ENCODE data around the gene SIX2.
"Not testable (repeated sequence)": the region's sequence is repeated elsewhere in the genome, so short reads cannot be mapped to it uniquely, and the experiment has no call there.

The SIX2 gene

GRCh38 chr2:45009303-45009927, at the start of gene SIX2:
Gene SIX2, minus strand, starts transcription at chr2:45009452. Its CDS starts 342 bp downstream, at chr2:45009110.
- peak; percentile 96 for DNase-seq (ENCODE audit: low read depth, low spot score)

GRCh38 chr2:45055162-45055605, 45.9 kb upstream of the SIX2 start:
- DNase-seq (ENCODE audit: low read depth, low spot score), result no peak

- no peak for DNase-seq (ENCODE audit: low read depth, low spot score)
Measured at GRCh38 chr2:45053966-45054365, 44.7 kb upstream of the SIX2 start.

- DNase-seq (ENCODE audit: low read depth, low spot score), result no peak
Measured at GRCh38 chr2:45052388-45052928, 43.2 kb upstream of the SIX2 start.

- no peak for DNase-seq (ENCODE audit: low read depth, low spot score)
Measured at GRCh38 chr2:45049569-45050336, 40.5 kb upstream of the SIX2 start.

GRCh38 chr2:45047301-45047700, 38.0 kb upstream of the SIX2 start:
- DNase-seq (ENCODE audit: low read depth, low spot score), result no peak

- DNase-seq (ENCODE audit: low read depth, low spot score), result no peak
Measured at GRCh38 chr2:45046786-45047185, 37.5 kb upstream of the SIX2 start.

- DNase-seq (ENCODE audit: low read depth, low spot score), result no peak
Measured at GRCh38 chr2:45045706-45046105, 36.5 kb upstream of the SIX2 start.

- no peak for DNase-seq (ENCODE audit: low read depth, low spot score)
Measured at GRCh38 chr2:45044916-45045315, 35.7 kb upstream of the SIX2 start.

GRCh38 chr2:45043174-45043573, 33.9 kb upstream of the SIX2 start:
- DNase-seq (ENCODE audit: low read depth, low spot score), result no peak

- DNase-seq (ENCODE audit: low read depth, low spot score), result no peak
Measured at GRCh38 chr2:45042401-45042800, 33.1 kb upstream of the SIX2 start.

GRCh38 chr2:45040786-45041185, 31.5 kb upstream of the SIX2 start:
- no peak for DNase-seq (ENCODE audit: low read depth, low spot score)

GRCh38 chr2:45039804-45040203, 30.6 kb upstream of the SIX2 start:
- DNase-seq (ENCODE audit: low read depth, low spot score), result not testable (repeated sequence)

- DNase-seq (ENCODE audit: low read depth, low spot score), result not testable (repeated sequence)
Measured at GRCh38 chr2:45038861-45039260, 29.6 kb upstream of the SIX2 start.

- no peak for DNase-seq (ENCODE audit: low read depth, low spot score)
Measured at GRCh38 chr2:45033302-45033701, 24.1 kb upstream of the SIX2 start.

- DNase-seq (ENCODE audit: low read depth, low spot score), result no peak
Measured at GRCh38 chr2:45031028-45031427, 21.8 kb upstream of the SIX2 start.

- no peak for DNase-seq (ENCODE audit: low read depth, low spot score)
Measured at GRCh38 chr2:45030553-45030952, 21.3 kb upstream of the SIX2 start.

- no peak for DNase-seq (ENCODE audit: low read depth, low spot score)
Measured at GRCh38 chr2:45029215-45029614, 20.0 kb upstream of the SIX2 start.

GRCh38 chr2:45028276-45028675, 19.0 kb upstream of the SIX2 start:
- DNase-seq (ENCODE audit: low read depth, low spot score), result no peak

- no peak for DNase-seq (ENCODE audit: low read depth, low spot score)
Measured at GRCh38 chr2:45026924-45027450, 17.7 kb upstream of the SIX2 start.

- no peak for DNase-seq (ENCODE audit: low read depth, low spot score)
Measured at GRCh38 chr2:45024600-45025291, 15.5 kb upstream of the SIX2 start.

GRCh38 chr2:45024097-45024496, 14.8 kb upstream of the SIX2 start:
- DNase-seq (ENCODE audit: low read depth, low spot score), result no peak

All from brain pericyte (primary cell).